ENCODE results near the gene NOC2L. TPM values are rescaled to one million over a fixed set of nuclear protein-coding genes. Genes with fewer than 3 reads are reported as not detected.

The NOC2L gene
- total RNA-seq, 1 donor from 2014 or later, result 95.6 TPM

GRCh38 chr1:937521-937920 lies 21.5 kb downstream of the NOC2L start:
- H3K27me3 ChIP-seq (ENCODE audit: control insufficient read depth, insufficient read depth, low read length), result peaks cover 56% of the 10 kb centered on the region
- TF ChIP-seq CTCF (IDR thresholded peaks at IDR 0.05; ENCODE audit: insufficient read depth, low read length, poor library complexity, severe bottlenecking), result no peak

GRCh38 chr1:936348-937264 lies 22.4 kb downstream of the NOC2L start:
- Histone ChIP-seq H3K4me3 (ENCODE audit: low read depth, low read length) (no peak overlapping the region), H3K27me3 (ENCODE audit: control insufficient read depth, insufficient read depth, low read length) (peaks cover 60% of the 10 kb centered on the region), H3K36me3 (ENCODE audit: control insufficient read depth, insufficient read depth, low read length) (no peaks in the 10 kb centered on the region)
- DNase-seq (ENCODE audit: low read depth), result no peak
- TF ChIP-seq CTCF (IDR thresholded peaks at IDR 0.05; ENCODE audit: insufficient read depth, low read length, poor library complexity, severe bottlenecking), result no peak

More at GRCh38 chr1:937521-937920, 21.5 kb downstream of the NOC2L start:
- no peaks in the 10 kb centered on the region for H3K36me3 ChIP-seq (ENCODE audit: control insufficient read depth, insufficient read depth, low read length)
- DNase-seq (ENCODE audit: low read depth), result no peak
- no peak overlapping the region for H3K4me3 ChIP-seq (ENCODE audit: low read depth, low read length)

DNA sequence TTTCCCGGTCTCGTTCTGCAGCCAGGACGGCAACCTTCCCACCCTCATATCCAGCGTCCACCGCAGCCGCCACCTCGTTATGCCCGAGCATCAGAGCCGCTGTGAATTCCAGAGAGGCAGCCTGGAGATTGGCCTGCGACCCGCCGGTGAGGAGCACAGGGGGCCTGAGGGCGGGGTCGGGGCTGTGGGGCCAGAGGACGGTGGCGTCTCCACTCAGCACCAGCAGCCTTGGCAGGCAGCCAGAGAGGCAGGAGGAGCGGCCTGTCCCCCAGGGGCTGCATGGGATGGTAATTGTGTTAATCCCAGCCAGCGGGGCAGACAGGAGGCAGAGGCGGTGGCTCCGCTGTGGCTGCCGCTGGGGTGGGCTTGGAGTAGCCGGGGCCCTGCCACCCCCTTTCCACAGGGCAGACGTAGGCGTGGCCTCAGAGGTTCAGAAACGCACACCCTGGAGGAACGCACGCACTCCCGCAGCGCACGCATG lies 23.3 kb downstream of the NOC2L start:
- no peaks in the 10 kb centered on the region for H3K36me3 ChIP-seq (ENCODE audit: control insufficient read depth, insufficient read depth, low read length)
- no peak for DNase-seq (ENCODE audit: low read depth)
- H3K4me3 ChIP-seq (ENCODE audit: low read depth, low read length), result no peak overlapping the region
- H3K27me3 ChIP-seq (ENCODE audit: control insufficient read depth, insufficient read depth, low read length), result peaks cover 68% of the 10 kb centered on the region
- TF ChIP-seq CTCF (IDR thresholded peaks at IDR 0.05; ENCODE audit: insufficient read depth, low read length, poor library complexity, severe bottlenecking), result no peak

GRCh38 chr1:934991-935750 lies 23.9 kb downstream of the NOC2L start:
- no peak for TF ChIP-seq CTCF (IDR thresholded peaks at IDR 0.05; ENCODE audit: insufficient read depth, low read length, poor library complexity, severe bottlenecking)
- Histone ChIP-seq H3K36me3 (ENCODE audit: control insufficient read depth, insufficient read depth, low read length) (no peaks in the 10 kb centered on the region), H3K4me3 (ENCODE audit: low read depth, low read length) (no peak overlapping the region), H3K27me3 (ENCODE audit: control insufficient read depth, insufficient read depth, low read length) (peaks cover 74% of the 10 kb centered on the region)
- no peak for DNase-seq (ENCODE audit: low read depth)

GRCh38 chr1:933603-933940 lies 25.5 kb downstream of the NOC2L start:
- no peak overlapping the region for H3K4me3 ChIP-seq (ENCODE audit: low read depth, low read length)
- DNase-seq (ENCODE audit: low read depth), result no peak
- no peak for TF ChIP-seq CTCF (IDR thresholded peaks at IDR 0.05; ENCODE audit: insufficient read depth, low read length, poor library complexity, severe bottlenecking)
- H3K27me3 ChIP-seq (ENCODE audit: control insufficient read depth, insufficient read depth, low read length), result peaks cover 77% of the 10 kb centered on the region
- H3K36me3 ChIP-seq (ENCODE audit: control insufficient read depth, insufficient read depth, low read length), result no peaks in the 10 kb centered on the region
